Esophagus (tissue), 2 donors: ENCODE measurements around the gene PKNOX2. TPM values are rescaled to one million over a fixed set of nuclear protein-coding genes. Genes with fewer than 3 reads are reported as not detected.

Experiments
- H3K27ac ChIP-seq, 2 donors: one replicate each; pipeline ENCODE4 v1.5.1; 2013; ENCODE audit warnings: low read depth in 2 of 2, mild to moderate bottlenecking in 2 of 2, inconsistent platforms in 1 of 2, low read length in 1 of 2, moderate library complexity in 1 of 2
- H3K27me3 ChIP-seq, 2 donors: one replicate each; pipeline ENCODE4 v1.6.1; 2013; ENCODE audit warnings: low read length in 2 of 2, control low read depth in 1 of 2, mild to moderate bottlenecking in 1 of 2; ENCODE audit not compliant: insufficient read depth in 2 of 2, control insufficient read depth in 1 of 2
- H3K36me3 ChIP-seq, 2 donors: one replicate each; pipeline ENCODE4 v1.6.1; 2013; ENCODE audit warnings: low read length in 1 of 2; ENCODE audit not compliant: control insufficient read depth in 2 of 2, insufficient read depth in 2 of 2
- H3K4me1 ChIP-seq, 2 donors: one replicate each; pipeline ENCODE4 v1.6.1; 2013; ENCODE audit warnings: low read length in 1 of 2; ENCODE audit not compliant: control insufficient read depth in 2 of 2, insufficient read depth in 2 of 2
- H3K4me3 ChIP-seq, 2 donors: one replicate each; pipeline ENCODE4 v1.5.1; 2013; ENCODE audit warnings: low read length in 2 of 2, mild to moderate bottlenecking in 2 of 2, low read depth in 1 of 2, moderate library complexity in 1 of 2
- H3K9me3 ChIP-seq, 2 donors: one replicate each; pipeline ENCODE4 v1.6.1; 2013; ENCODE audit warnings: mild to moderate bottlenecking in 2 of 2, low read depth in 1 of 2, low read length in 1 of 2, moderate library complexity in 1 of 2; ENCODE audit not compliant: control insufficient read depth in 2 of 2, insufficient read depth in 1 of 2
- WGBS, 2 donors: extraction: QIAGEN DNeasy Blood & Tissue Kit; methylation state at CpG; one replicate each; pipeline ENCODE4 v1.1.7; 2013; 5-methylcytosine and 5-hydroxymethylcytosine counted together
- polyA plus RNA-seq, 2 donors: library from polyadenylated mRNA; stranded (reverse); fragments of 200-250 nt; gene quantifications; one replicate each; pipeline ENCODE4 v1.2.3, GENCODE V29; 2013
- donor health status: healthy with polysubstance abuse.
- donor health status: Bipolar disorder and iron deficiency.

PKNOX2 gene
- polyA plus RNA-seq, 2 donors = 0.24 to 0.43 TPM

GRCh38 chr11:125398994-125399640 is 234.6 kb downstream of the PKNOX2 start:
- Histone ChIP-seq H3K36me3 (no peaks in the 10 kb centered on the region), H3K4me3 (no peak overlapping the region), H3K4me1 (no peaks in the 10 kb centered on the region), H3K9me3 (no peaks in the 10 kb centered on the region), H3K27me3 (no peaks in the 10 kb centered on the region), H3K27ac (no peak overlapping the region)
- 80 to 81% methylated on average over 12 of the region's 12 CpGs for WGBS, 2 donors

- no peaks in the 10 kb centered on the region for H3K36me3 ChIP-seq
- no peaks in the 10 kb centered on the region for H3K4me1 ChIP-seq
- no peak overlapping the region for H3K4me3 ChIP-seq
- H3K9me3 ChIP-seq = no peaks in the 10 kb centered on the region
- no peak overlapping the region for H3K27ac ChIP-seq
- no peaks in the 10 kb centered on the region for H3K27me3 ChIP-seq
- WGBS, 2 donors = 82 to 88% methylated on average over 6 of the region's 6 CpGs
Observed at GRCh38 chr11:125399945-125400344, 235.4 kb downstream of the PKNOX2 start.

DNA sequence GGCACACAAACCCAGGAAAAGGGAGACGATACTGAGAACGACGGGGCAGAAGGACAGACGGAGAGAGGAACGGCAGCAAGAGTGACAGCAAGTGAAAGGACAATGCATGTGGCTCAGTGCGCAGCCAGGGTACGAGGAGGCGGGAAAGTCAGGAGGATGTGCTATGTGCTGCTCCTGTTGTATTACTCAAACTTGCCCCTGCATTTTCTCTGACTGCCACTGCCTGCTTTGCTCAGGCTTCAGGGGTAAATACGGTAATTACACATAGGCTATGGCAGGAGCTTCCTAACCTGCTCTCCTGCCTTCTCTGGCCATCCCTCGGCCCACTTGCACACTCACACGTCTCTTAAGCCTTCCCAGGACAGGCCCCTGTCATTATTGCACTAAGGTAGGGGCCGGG is 236.7 kb downstream of the PKNOX2 start:
- Histone ChIP-seq H3K36me3 (no peaks in the 10 kb centered on the region), H3K4me3 (no peak overlapping the region), H3K27me3 (no peaks in the 10 kb centered on the region), H3K4me1 (no peaks in the 10 kb centered on the region), H3K9me3 (no peaks in the 10 kb centered on the region), H3K27ac (no peak overlapping the region)
- 80% methylated on average over 12 of the region's 12 CpGs for WGBS, 2 donors

DNA sequence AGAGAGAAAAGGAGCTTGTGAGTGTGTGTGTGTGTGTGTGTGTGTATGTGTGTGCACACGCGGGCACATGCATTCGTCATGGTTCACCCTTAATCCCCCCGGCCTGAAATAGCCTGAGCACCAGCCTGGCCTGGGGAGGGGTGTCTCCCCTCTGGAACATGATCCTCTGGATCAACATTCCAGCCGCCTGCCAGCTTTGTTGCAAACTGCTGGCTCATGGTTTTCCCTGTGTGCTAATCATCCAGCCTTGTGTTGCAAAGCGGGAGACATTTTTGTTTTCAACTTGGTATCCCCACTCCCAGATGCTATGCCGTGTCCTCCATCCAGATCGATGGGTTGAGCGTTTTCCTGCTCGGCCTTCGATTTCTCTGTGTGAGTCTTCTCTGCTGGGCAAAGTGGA is 237.2 kb downstream of the PKNOX2 start:
- WGBS, 2 donors = 79% methylated on average over 11 of the region's 11 CpGs
- H3K27me3 ChIP-seq = no peaks in the 10 kb centered on the region
- H3K27ac ChIP-seq = no peak overlapping the region
- H3K9me3 ChIP-seq = no peaks in the 10 kb centered on the region
- no peaks in the 10 kb centered on the region for H3K4me1 ChIP-seq
- no peak overlapping the region for H3K4me3 ChIP-seq
- no peaks in the 10 kb centered on the region for H3K36me3 ChIP-seq

GRCh38 chr11:125402435-125402834 is 237.9 kb downstream of the PKNOX2 start:
- no peaks in the 10 kb centered on the region for H3K27me3 ChIP-seq
- no peaks in the 10 kb centered on the region for H3K4me1 ChIP-seq
- H3K4me3 ChIP-seq = no peak overlapping the region
- H3K9me3 ChIP-seq = no peaks in the 10 kb centered on the region
- WGBS, 2 donors = 37 to 50% methylated on average over 2 of the region's 2 CpGs
- H3K27ac ChIP-seq = no peak overlapping the region
- H3K36me3 ChIP-seq = no peaks in the 10 kb centered on the region

DNA sequence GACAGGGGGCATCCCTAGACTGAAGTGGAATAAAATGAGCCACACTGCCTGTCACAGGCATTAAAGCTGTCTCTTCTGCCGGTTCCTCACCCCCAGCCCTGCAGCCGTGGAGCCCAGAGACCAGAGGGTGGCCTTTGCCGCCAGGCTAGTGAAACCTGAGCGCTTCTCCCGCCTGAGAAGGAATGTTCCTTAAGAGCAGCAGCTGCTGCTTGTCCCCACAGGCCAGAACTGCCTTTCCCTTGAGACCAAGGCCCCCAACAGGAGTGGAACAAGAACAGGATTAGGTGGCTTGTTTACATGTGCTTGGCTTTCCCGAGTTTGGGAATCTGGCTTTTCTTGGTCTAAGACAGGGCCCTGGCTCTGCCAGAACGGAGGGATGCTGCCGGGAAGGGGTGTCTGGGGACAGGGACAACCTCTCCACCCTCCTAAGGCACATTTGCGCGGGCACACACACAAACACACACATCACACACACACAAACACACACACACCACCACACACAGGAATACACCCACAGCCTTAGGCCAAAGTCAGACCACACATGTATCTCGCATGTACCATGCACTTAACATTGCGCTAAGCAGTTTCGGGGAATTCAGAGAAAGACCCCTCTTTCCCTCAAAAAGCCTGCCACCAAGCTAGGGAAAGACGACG is 239.7 kb downstream of the PKNOX2 start:
- Histone ChIP-seq H3K4me3 (no peak overlapping the region), H3K36me3 (no peaks in the 10 kb centered on the region), H3K4me1 (no peaks in the 10 kb centered on the region), H3K9me3 (no peaks in the 10 kb centered on the region), H3K27me3 (no peaks in the 10 kb centered on the region), H3K27ac (no peak overlapping the region)
- WGBS, 2 donors = 49 to 55% methylated on average over 15 of the region's 15 CpGs

GRCh38 chr11:125404811-125405790 is 240.6 kb downstream of the PKNOX2 start:
- H3K9me3 ChIP-seq = no peaks in the 10 kb centered on the region
- no peaks in the 10 kb centered on the region for H3K4me1 ChIP-seq
- 23% methylated on average over 22 of the region's 22 CpGs for WGBS, 2 donors
- no peak overlapping the region for H3K27ac ChIP-seq
- no peaks in the 10 kb centered on the region for H3K27me3 ChIP-seq
- H3K4me3 ChIP-seq = no peak overlapping the region
- no peaks in the 10 kb centered on the region for H3K36me3 ChIP-seq

GRCh38 chr11:125407046-125407445 is 242.5 kb downstream of the PKNOX2 start:
- no peak overlapping the region for H3K27ac ChIP-seq
- H3K36me3 ChIP-seq = no peaks in the 10 kb centered on the region
- H3K4me3 ChIP-seq = no peak overlapping the region
- H3K27me3 ChIP-seq = no peaks in the 10 kb centered on the region
- WGBS, 2 donors = 40 to 42% methylated on average over 2 of the region's 2 CpGs
- H3K9me3 ChIP-seq = no peaks in the 10 kb centered on the region
- peaks cover 0 to 4% of the 10 kb centered on the region in 2 donors for H3K4me1 ChIP-seq

- Histone ChIP-seq H3K4me1 (peaks cover 0 to 5% of the 10 kb centered on the region in 2 donors), H3K9me3 (no peaks in the 10 kb centered on the region), H3K27ac (no peak overlapping the region), H3K4me3 (no peak overlapping the region), H3K36me3 (no peaks in the 10 kb centered on the region), H3K27me3 (no peaks in the 10 kb centered on the region)
- WGBS, 2 donors = 47 to 52% methylated on average over 12 of the region's 12 CpGs
Observed at GRCh38 chr11:125408311-125408711, 243.8 kb downstream of the PKNOX2 start.
